SK-MEL-5 (cell line): Measurements from ENCODE around the gene IRAK1. TPM values are rescaled to one million over a fixed set of nuclear protein-coding genes. Genes with fewer than 3 reads are reported as not detected.
"Not testable (repeated sequence)": the region's sequence is repeated elsewhere in the genome, so short reads cannot be mapped to it uniquely, and the experiment has no call there.

Experiments used
- DNase-seq: peaks from one replicate; pipeline ENCODE4 v3.0.0-alpha.2; 2016; ENCODE audit warnings: low read depth, low spot score
- in situ Hi-C: cut with HindIII; loops from 2 replicates; pipeline ENCODE4 v1.10.0; 2016; ENCODE audit warnings: low sequenced_read_pairs, high pct_unique_total_duplicates, low pct_unique_long_range_greater_than_20kb
- total RNA-seq: library from RNA; depleted of rRNA; stranded (reverse); fragments of >200 nt; shearing (Covaris generic); gene quantifications from 2 replicates; pipeline ENCODE4 v1.2.3, GENCODE V29; 2014

Gene IRAK1
- total RNA-seq, 1 experiment from 2014 or later: 52.6 TPM

- in situ Hi-C loops: no loop called here
These were observed 31.2 kb downstream of the IRAK1 start for GRCh38 chrX:153988493-153988892.

GRCh38 chrX:153984351-153985178, 35.1 kb downstream of the IRAK1 start:
- no peak for DNase-seq
- in situ Hi-C loops: no loop called here

More at GRCh38 chrX:153988493-153988892, 31.2 kb downstream of the IRAK1 start:
- no peak for DNase-seq

- no peak for DNase-seq
- in situ Hi-C loops: no loop called here
These were observed 36.3 kb downstream of the IRAK1 start for GRCh38 chrX:153983321-153983801.

DNA sequence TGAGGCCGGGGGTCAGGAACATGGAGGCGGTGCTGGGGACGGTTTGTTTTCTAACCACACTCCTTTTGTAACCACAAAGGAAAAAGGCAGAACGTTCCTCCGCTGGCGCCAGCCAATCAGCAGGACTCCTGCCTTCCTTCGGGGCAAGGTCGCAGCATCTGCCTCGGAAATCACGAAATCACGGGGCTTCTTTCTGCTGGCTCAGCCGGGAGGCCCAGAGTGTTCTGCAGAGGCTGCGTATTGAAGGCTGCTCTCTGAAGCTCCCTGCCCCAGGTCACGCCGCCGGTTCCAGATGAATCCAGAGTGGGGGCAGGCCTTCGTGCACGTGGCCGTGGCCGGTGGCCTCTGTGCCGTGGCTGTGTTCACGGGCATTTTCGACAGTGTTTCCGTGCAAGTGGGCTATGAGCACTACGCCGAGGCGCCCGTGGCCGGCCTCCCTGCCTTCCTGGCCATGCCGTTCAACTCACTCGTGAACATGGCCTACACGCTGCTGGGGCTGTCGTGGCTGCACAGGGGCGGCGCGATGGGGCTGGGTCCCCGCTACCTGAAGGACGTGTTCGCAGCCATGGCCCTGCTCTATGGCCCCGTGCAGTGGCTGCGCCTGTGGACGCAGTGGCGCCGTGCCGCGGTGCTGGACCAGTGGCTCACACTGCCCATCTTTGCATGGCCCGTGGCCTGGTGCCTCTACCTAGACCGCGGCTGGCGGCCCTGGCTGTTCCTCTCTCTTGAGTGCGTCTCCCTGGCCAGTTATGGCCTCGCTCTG, 37.8 kb downstream of the IRAK1 start:
- in situ Hi-C loops: no loop called here
- no peak for DNase-seq

DNA sequence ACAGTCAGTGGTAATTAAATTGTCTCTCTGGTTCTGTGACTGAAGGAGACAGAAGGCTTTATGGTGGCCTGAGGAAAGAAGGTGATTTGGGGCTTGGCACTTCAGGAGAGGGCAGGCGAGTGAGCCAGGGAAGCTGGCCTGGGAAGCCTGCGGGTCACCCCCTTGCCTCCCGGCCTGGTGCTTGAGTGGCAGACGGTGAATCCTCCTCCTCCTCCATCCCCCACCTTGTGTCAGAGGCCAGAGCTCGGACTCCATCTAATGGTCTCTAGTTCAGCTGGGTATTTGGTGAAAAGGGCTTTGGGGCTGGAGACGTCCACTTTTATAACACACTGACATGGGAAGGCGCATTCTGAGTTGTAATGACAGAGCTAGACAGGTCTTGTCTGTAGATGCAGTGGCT, 38.5 kb downstream of the IRAK1 start:
- no peak for DNase-seq
- in situ Hi-C loops: no loop called here

DNA sequence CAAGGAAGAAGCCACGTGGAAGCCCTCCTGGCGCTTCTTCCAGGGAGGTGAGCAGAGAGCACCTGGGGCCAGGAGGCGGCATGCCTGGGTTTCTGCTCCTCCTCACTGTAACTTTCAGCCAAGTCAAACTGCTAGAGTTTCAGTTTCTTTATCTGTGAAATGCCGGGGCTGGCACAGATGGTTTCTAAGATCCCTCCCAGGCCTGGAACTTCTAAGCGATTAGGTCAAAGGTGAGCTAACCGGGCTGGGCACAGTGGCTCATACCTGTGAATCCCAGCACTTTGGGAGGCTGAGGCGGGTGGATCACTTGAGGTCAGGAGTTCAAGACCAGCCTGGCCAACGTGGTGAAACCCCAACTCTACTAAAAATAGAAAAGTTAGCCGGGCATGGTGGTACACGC, 39.3 kb downstream of the IRAK1 start:
- not testable (repeated sequence) for DNase-seq

GRCh38 chrX:153974726-153975286, 44.9 kb downstream of the IRAK1 start:
- in situ Hi-C loops: no loop called here
- no peak for DNase-seq

More for the DNA sequence above, 39.3 kb downstream of the IRAK1 start:
- in situ Hi-C loops: not testable (repeated sequence)

- no peak for DNase-seq
- in situ Hi-C loops: no loop called here
These were observed 45.5 kb downstream of the IRAK1 start for GRCh38 chrX:153974003-153974725.

GRCh38 chrX:153973127-153974002, 46.3 kb downstream of the IRAK1 start:
- in situ Hi-C loops: no loop called here
- no peak for DNase-seq

- in situ Hi-C loops: no loop called here
- DNase-seq: peak; percentile 88
These were observed 47.2 kb downstream of the IRAK1 start, which contains the start of gene TMEM187 for GRCh38 chrX:153972368-153973126. Gene TMEM187 (plus strand): TSS chrX:153972754. CDS start chrX:153982063, 9,309 bp downstream.

- peak; percentile 90 for DNase-seq
- in situ Hi-C loops: no loop called here
These were observed 48.0 kb downstream of the IRAK1 start, which contains the start of gene HCFC1 for GRCh38 chrX:153971450-153972367. Gene HCFC1 (minus strand): TSS chrX:153971818. CDS start chrX:153970840, 978 bp downstream.

DNA sequence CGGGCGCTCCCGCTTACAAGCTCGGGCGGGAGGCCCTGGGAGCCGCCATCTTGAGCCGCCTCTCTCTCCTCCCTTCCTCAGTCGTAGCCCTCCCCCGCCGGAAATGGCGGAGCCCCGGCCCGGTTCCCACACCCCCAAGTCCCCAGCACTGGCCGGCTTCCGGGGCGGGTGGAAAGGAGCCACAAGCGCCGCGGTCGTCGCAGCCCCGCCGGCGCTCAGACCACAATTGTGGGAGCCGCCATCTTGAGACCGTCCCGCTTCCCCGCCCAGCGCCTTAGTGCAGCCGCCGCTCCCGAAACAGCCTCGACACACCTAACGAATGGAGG, 48.6 kb downstream of the IRAK1 start:
- peak; percentile 84 for DNase-seq
- in situ Hi-C loops: no loop called here

GRCh38 chrX:153970357-153971123, 49.2 kb downstream of the IRAK1 start:
- peak; percentile 45 for DNase-seq
- in situ Hi-C loops: no loop called here

DNA sequence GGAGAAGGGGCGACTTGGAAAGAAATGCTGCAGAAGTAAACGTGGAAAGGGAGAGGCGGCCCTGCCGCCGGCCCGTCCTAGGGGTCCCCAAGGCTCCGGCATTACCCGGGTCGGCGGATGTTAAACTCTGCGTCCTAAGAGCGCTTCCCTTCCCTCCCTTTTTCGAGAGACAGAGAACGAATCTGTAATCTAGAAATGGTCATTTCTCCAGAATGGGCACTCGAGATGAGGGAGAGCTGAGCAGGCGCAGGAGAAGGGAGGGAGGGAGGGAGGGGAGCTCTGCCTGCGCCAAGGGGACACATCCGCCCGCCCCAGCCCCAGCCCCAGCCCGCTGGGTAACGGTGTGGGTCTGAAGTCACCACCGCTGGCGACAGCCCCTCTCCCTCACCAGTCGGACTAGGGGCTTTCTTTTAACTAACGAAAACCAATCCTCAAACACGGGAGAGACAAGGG, 49.8 kb downstream of the IRAK1 start:
- in situ Hi-C loops: no loop called here

More for the DNA sequence above, 49.8 kb downstream of the IRAK1 start:
- no peak for DNase-seq
